T-cell (primary cell): ENCODE data around the gene PIK3R4. TPM values are rescaled to one million over a fixed set of nuclear protein-coding genes. Genes with fewer than 3 reads are reported as not detected.

Experiments
- ATAC-seq, 4 experiments: fragments of 200-7000 bp in 3 of 4; fragments of 150-1000 bp in 1 of 4; cut with Tn5 transposase; replicated peaks in 1 of 4; 1 replicate in 3 of 4; 2 replicates in 1 of 4; pipeline ENCODE4 v1.10.0; 2021; ENCODE audit warnings: moderate library complexity in 3 of 4, mild to moderate bottlenecking in 2 of 4, moderate number of reproducible peaks in 1 of 4
- CTCF ChIA-PET, 2 donors: fragments of 300-600 bp; sonication (Branson Sonifier 250); formaldehyde crosslinking; loops; one replicate each; lab custom pipeline; 2022; ENCODE audit warnings: antibody characterized with exemption in 2 of 2; lab: Charles Lee
- POLR2A ChIA-PET, 2 donors: fragments of 300-600 bp; sonication (Branson Sonifier 250); formaldehyde crosslinking; loops; one replicate each; lab custom pipeline; 2022; ENCODE audit warnings: antibody characterized with exemption in 2 of 2; lab: Charles Lee
- DNase-seq, 35 experiments: peaks; one replicate each; pipeline versions ENCODE4 v3.0.0 to v3.0.0-alpha.2; 2013 to 2023
- H3K27ac ChIP-seq: one replicate; pipeline ENCODE4 v1.5.1; 2013; ENCODE audit warnings: low read length
- H3K27me3 ChIP-seq, 2 experiments: replicated peaks in 1 of 2; 1 replicate in 1 of 2; 2 replicates in 1 of 2; pipeline versions ENCODE4 v1.6.1 to v1.7.0; 2013; ENCODE audit warnings: low read length in 1 of 2, mixed read lengths in 1 of 2; ENCODE audit not compliant: control insufficient read depth in 2 of 2, insufficient read depth in 2 of 2; ENCODE audit errors: extremely low read depth in 1 of 2
- H3K36me3 ChIP-seq, 2 donors: 1 replicate in 1 of 2; 2 replicates in 1 of 2; pipeline versions ENCODE4 v1.6.1 to v1.7.0; 2013; ENCODE audit warnings: low read length in 1 of 2; ENCODE audit not compliant: control insufficient read depth in 2 of 2, insufficient read depth in 1 of 2; ENCODE audit errors: extremely low read depth in 1 of 2
- H3K4me1 ChIP-seq, 2 experiments: 1 replicate in 1 of 2; 2 replicates in 1 of 2; pipeline versions ENCODE4 v1.6.1 to v1.7.0; 2013; ENCODE audit warnings: low read length in 2 of 2, mixed read lengths in 1 of 2; ENCODE audit not compliant: insufficient read depth in 2 of 2, control insufficient read depth in 1 of 2; ENCODE audit errors: extremely low read depth in 1 of 2
- H3K4me3 ChIP-seq, 2 donors: 1 replicate in 1 of 2; 2 replicates in 1 of 2; pipeline versions ENCODE4 v1.5.1 to v1.7.0; 2013; ENCODE audit warnings: mild to moderate bottlenecking in 2 of 2, low read length in 1 of 2, moderate library complexity in 1 of 2; ENCODE audit not compliant: control insufficient read depth in 1 of 2; ENCODE audit errors: extremely low read depth in 1 of 2
- H3K9me3 ChIP-seq: 2 replicates; pipeline ENCODE4 v1.7.0; 2013
- H3K27ac Mint-ChIP-seq, 2 donors: one replicate each; pipeline ENCODE4 v1.8.0; 2020 to 2021; ENCODE audit warnings: mild to moderate bottlenecking in 2 of 2, mixed read lengths in 2 of 2
- H3K27me3 Mint-ChIP-seq, 2 donors: one replicate each; pipeline ENCODE4 v1.8.0; 2021 to 2022; ENCODE audit warnings: mixed read lengths in 2 of 2
- H3K36me3 Mint-ChIP-seq: one replicate; pipeline ENCODE4 v1.8.0; 2021; ENCODE audit warnings: mixed read lengths
- H3K4me1 Mint-ChIP-seq, 3 donors: one replicate each; pipeline ENCODE4 v1.8.0; 2020 to 2022; ENCODE audit warnings: mixed read lengths in 3 of 3, mild to moderate bottlenecking in 1 of 3
- H3K4me3 Mint-ChIP-seq, 3 donors: one replicate each; pipeline ENCODE4 v1.8.0; 2020 to 2022; ENCODE audit warnings: mild to moderate bottlenecking in 3 of 3, mixed read lengths in 3 of 3, moderate library complexity in 3 of 3
- H3K9me3 Mint-ChIP-seq, 3 donors: one replicate each; pipeline ENCODE4 v1.8.0; 2020 to 2022; ENCODE audit warnings: mixed read lengths in 3 of 3
- WGBS: methylation state at CpG from one replicate; pipeline ENCODE4 v1.1.5; 2013; ENCODE audit warnings: missing lambda C conversion rate; ENCODE audit not compliant: insufficient coverage; 5-methylcytosine and 5-hydroxymethylcytosine counted together
- total RNA-seq, 35 experiments: library from RNA in 6 of 35; stranded (reverse) in 6 of 35; fragments of 120-200 nt in 1 of 35; gene quantifications; one replicate each; pipeline versions ENCODE4 v1.2.1 to v1.2.4 and lab custom pipeline; 2013 to 2026

Gene PIK3R4
- total RNA-seq, 5 donors from 2014 or later (not counting 1 experiment from before 2014, with no cell fraction given) = 14.4 to 30.7 (median 26.0) TPM

DNA sequence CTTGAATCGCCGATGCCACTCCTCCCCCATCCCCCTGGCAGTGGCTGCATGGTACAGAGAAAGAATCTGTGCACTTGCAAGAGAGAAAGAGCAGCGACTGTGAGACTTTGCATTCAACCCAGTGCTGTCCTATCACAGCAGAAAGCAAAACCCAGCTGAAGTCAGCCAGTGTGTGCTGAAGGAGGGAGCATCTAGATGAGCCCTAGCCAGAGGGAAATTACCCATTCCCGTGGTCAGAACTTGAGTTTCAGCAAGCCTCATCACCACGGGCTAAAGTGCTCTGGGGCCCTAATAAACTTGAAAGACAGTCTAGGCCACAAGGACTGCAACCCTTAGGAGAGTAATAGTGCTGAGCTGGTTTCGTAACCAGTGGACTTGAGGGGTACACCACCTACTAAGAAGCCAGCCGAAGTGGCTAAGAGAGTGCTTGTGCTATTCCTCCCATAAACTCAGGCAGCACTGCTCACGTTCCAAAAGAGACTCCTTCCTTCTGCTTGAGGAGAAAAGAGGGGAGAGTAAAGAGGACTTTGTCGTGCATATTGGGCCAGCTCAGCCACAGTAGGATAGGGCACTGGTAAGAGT, 15.2 kb upstream of the PIK3R4 start:
- 35% methylated on average over 2 of the region's 9 CpGs for WGBS
- H3K27ac ChIP-seq = no peak overlapping the region
- H3K27me3 ChIP-seq = peaks cover 0 to 15% of the 10 kb centered on the region in 2 experiments
- no peak for ATAC-seq
- no peaks in the 10 kb centered on the region for H3K4me1 ChIP-seq
- POLR2A ChIA-PET = no interaction called here
- no peaks in the 10 kb centered on the region for H3K9me3 ChIP-seq
- H3K4me1 Mint-ChIP-seq = no peaks in the 10 kb centered on the region
- H3K27ac Mint-ChIP-seq = no peak overlapping the region
- no peaks in the 10 kb centered on the region for H3K9me3 Mint-ChIP-seq
- CTCF ChIA-PET = no interaction called here
- H3K4me3 ChIP-seq = no peak overlapping the region
- H3K4me3 Mint-ChIP-seq = no peak overlapping the region
- H3K36me3 ChIP-seq = no peaks in the 10 kb centered on the region
- no peak for DNase-seq
- H3K36me3 Mint-ChIP-seq = no peaks in the 10 kb centered on the region
- peaks cover 24 to 25% of the 10 kb centered on the region in 2 donors for H3K27me3 Mint-ChIP-seq

DNA sequence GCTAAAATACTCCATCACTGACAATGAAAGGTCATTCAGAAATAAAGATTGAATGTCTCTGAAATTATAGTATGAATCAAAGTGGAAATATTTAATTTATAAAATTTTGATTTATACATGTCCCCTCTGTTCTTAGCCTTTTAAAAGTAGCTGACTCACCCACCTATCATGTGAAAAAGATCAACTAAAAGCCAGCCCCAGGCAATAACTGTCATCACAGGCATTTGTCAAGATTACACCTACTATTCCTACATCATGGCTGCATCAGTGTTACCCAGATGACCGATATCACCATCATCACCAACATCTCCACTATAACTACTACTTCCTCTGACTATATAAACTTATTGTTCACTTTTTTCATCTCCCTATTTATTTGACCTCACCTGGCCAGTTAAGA, 14.3 kb upstream of the PIK3R4 start:
- Histone ChIP-seq H3K4me3 (no peak overlapping the region), H3K27ac (no peak overlapping the region), H3K36me3 (no peaks in the 10 kb centered on the region), H3K4me1 (no peaks in the 10 kb centered on the region), H3K27me3 (peaks cover 0 to 12% of the 10 kb centered on the region in 2 experiments), H3K9me3 (no peaks in the 10 kb centered on the region)
- Mint-ChIP-seq H3K9me3 (no peaks in the 10 kb centered on the region), H3K27ac (no peak overlapping the region), H3K4me3 (no peak overlapping the region), H3K27me3 (peaks cover 19 to 24% of the 10 kb centered on the region in 2 donors), H3K4me1 (no peaks in the 10 kb centered on the region), H3K36me3 (no peaks in the 10 kb centered on the region)
- no CpG with 5 or more reads among the region's 1 CpG for WGBS
- ChIA-PET CTCF (interaction anchor here (0.6 to 3.5 kb wide), 7 partner anchors 123 to 1636 kb away, joined by 3 to 27 read pairs (median 8); partner anchors contain the start of gene ATP2C1 (in 2 of the 2)), POLR2A (interaction anchor here in 1 of 2 donors (0.8 kb wide), 1 partner anchor 1882 kb away, joined by 3 read pairs; no protein-coding TSS in a partner anchor)
- DNase-seq (no peak), ATAC-seq (no peak)

DNA sequence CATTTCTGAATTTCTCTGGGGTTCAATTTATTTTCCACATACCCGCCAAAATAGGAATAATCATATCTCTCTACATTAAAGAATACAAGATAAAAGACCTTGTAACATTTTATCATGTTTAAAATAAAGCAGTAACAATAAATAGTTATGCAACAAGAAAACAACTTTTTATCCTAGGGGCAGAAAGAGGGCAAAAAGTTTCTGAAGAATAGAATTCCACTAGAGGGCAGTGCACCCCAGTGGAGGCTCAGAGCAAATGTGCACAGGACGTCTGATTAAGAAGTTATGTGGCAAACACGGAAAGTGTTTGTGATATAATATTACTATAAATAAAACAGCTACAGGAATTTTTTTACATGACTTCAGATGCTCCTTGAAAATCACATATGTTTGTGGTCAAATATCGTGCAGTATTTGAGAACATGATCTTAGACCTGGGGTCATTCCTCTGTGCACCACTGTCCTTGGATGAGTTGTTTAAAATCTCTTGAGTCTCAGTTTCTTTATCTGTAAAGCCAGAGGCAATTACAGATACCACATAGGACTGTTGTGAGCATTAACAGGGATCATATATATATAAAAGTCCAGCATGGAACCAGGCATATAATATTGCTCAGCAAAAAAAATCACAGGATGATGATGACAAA, 13.2 kb upstream of the PIK3R4 start:
- Mint-ChIP-seq H3K4me3 (no peak overlapping the region), H3K27me3 (peaks cover 13 to 20% of the 10 kb centered on the region in 2 donors), H3K9me3 (no peaks in the 10 kb centered on the region), H3K27ac (no peak overlapping the region), H3K36me3 (no peaks in the 10 kb centered on the region), H3K4me1 (no peaks in the 10 kb centered on the region)
- ChIA-PET POLR2A (interaction anchor here (0.8 to 1.2 kb wide), 2 partner anchors 12 to 1881 kb away, joined by 3 to 9 read pairs; no protein-coding TSS in a partner anchor), CTCF (interaction anchor here (0.6 to 3.5 kb wide), 17 partner anchors 12 to 1924 kb away, joined by 3 to 27 read pairs (median 3); partner anchors contain the start of genes ATP2C1 (in 2 of the 2) and PIK3R4 (in 1 of the 2))
- H3K4me1 ChIP-seq = no peaks in the 10 kb centered on the region
- WGBS = 0% methylated on average over 1 of the region's 4 CpGs
- H3K4me3 ChIP-seq = no peak overlapping the region
- H3K27me3 ChIP-seq = peaks cover 0 to 12% of the 10 kb centered on the region in 2 experiments
- no peaks in the 10 kb centered on the region for H3K9me3 ChIP-seq
- H3K27ac ChIP-seq = no peak overlapping the region
- ATAC-seq = peak; percentile 57 to 81 (median 66)
- no peaks in the 10 kb centered on the region for H3K36me3 ChIP-seq
- DNase-seq = peak in 31 of 35 experiments; percentile 12 to 73 (median 37)

DNA sequence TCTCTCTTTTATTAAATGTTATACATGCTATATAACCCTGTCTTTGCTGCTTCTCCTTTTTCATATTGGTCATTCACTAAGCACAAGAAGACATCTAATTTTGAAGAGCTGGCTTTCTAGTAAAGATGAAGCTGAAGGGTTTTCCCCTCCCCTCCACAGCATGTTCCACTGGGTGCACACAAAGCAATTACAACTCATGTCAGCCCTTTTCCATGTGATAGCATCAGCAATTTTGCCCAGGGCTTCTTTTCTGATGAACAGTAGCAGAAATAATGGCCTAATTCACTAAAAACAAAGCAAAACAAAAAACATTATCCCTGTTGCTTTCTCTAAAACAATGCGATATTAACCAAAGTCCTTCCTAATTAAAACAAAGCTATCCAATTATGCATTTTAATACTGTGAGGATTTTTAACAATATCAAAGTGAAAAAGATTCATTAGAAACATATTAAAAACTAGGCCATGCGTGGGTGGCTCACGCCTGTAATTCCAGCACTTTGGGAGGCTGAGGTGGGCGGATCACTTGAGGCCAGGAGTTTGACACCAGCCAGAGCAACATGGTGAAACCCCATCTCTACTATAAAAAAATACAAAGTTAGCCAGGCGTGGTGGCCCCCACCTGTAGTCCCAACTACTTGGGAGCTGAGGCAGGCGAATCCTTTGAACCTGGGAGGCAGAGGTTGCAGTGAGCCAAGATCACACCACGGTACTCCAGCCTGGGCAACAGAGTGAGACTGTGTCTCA, 12.2 kb upstream of the PIK3R4 start:
- Mint-ChIP-seq H3K27ac (no peak overlapping the region), H3K4me3 (no peak overlapping the region), H3K9me3 (no peaks in the 10 kb centered on the region), H3K27me3 (peaks cover 10 to 17% of the 10 kb centered on the region in 2 donors), H3K4me1 (no peaks in the 10 kb centered on the region), H3K36me3 (no peaks in the 10 kb centered on the region)
- Histone ChIP-seq H3K4me3 (no peak overlapping the region), H3K27me3 (peaks cover 0 to 12% of the 10 kb centered on the region in 2 experiments), H3K4me1 (no peaks in the 10 kb centered on the region), H3K27ac (no peak overlapping the region), H3K9me3 (no peaks in the 10 kb centered on the region), H3K36me3 (no peaks in the 10 kb centered on the region)
- ChIA-PET POLR2A (interaction anchor here (0.6 to 1.2 kb wide), 4 partner anchors 11 to 1698 kb away, joined by 3 to 9 read pairs (median 3); partner anchors contain the start of gene ATP2C1 (in 1 of the 2)), CTCF (interaction anchor here (0.6 to 3.5 kb wide), 12 partner anchors 11 to 1925 kb away, joined by 3 to 27 read pairs (median 4); partner anchors contain the start of genes ATP2C1 (in 2 of the 2) and PIK3R4 (in 1 of the 2))
- no peak for ATAC-seq
- DNase-seq = no peak
- WGBS = no CpG with 5 or more reads among the region's 7 CpGs

DNA sequence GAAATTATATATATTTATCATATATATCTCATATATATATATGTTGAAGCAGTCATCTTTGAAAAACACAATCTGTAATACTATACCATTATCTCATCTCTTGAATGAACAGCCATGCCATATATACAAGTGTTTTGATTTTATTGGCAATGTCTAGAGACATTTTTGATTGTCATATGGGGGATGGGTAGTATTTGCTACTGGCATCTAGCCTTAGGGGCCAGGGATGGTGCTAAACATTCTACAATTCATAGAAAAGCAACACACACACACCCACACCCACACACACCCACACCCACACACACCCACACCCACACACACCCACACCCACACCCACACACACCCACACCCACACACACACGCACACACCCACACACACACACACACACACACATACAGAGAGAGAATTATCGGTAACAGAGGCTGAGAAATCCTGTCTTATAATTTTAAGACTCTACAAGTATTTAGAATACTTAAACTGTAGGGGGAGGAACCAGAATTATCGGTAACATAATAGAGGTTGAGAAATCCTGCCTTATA, 11.1 kb upstream of the PIK3R4 start:
- DNase-seq (no peak), ATAC-seq (no peak)
- H3K27me3 ChIP-seq = peaks cover 0 to 7% of the 10 kb centered on the region in 2 experiments
- H3K27me3 Mint-ChIP-seq = peaks cover 4 to 8% of the 10 kb centered on the region in 2 donors
- H3K4me1 Mint-ChIP-seq = no peaks in the 10 kb centered on the region
- no peaks in the 10 kb centered on the region for H3K9me3 ChIP-seq
- no peaks in the 10 kb centered on the region for H3K36me3 Mint-ChIP-seq
- CTCF ChIA-PET = interaction anchor here (0.8 to 3.5 kb wide), 5 partner anchors 12 to 1739 kb away, joined by 3 to 27 read pairs (median 6); partner anchors contain the start of gene ATP2C1 (in 2 of the 2)
- no peaks in the 10 kb centered on the region for H3K36me3 ChIP-seq
- H3K9me3 Mint-ChIP-seq = no peaks in the 10 kb centered on the region
- no peak overlapping the region for H3K4me3 Mint-ChIP-seq
- POLR2A ChIA-PET = interaction anchor here in 1 of 2 donors (0.7 kb wide), 1 partner anchor 1699 kb away, joined by 3 read pairs; no protein-coding TSS in a partner anchor
- no peak overlapping the region for H3K4me3 ChIP-seq
- no CpG with 5 or more reads among the region's 3 CpGs for WGBS
- no peak overlapping the region for H3K27ac Mint-ChIP-seq
- H3K27ac ChIP-seq = no peak overlapping the region
- no peaks in the 10 kb centered on the region for H3K4me1 ChIP-seq
